GM18508 (cell line): ENCODE data around the gene BBS1.

Experiments
- ATAC-seq: cut with Tn5 transposase; IDR thresholded peaks from one replicate; pipeline ENCODE4 v1.9.1; 2021; ENCODE audit warnings: moderate number of reproducible peaks; ENCODE audit not compliant: insufficient read depth, unreplicated experiment

The BBS1 gene

GRCh38 chr11:66548041-66548440, 37.6 kb downstream of the BBS1 start:
- no peak for ATAC-seq

- no peak for ATAC-seq
These were observed 38.6 kb downstream of the BBS1 start for GRCh38 chr11:66548774-66549630.

DNA sequence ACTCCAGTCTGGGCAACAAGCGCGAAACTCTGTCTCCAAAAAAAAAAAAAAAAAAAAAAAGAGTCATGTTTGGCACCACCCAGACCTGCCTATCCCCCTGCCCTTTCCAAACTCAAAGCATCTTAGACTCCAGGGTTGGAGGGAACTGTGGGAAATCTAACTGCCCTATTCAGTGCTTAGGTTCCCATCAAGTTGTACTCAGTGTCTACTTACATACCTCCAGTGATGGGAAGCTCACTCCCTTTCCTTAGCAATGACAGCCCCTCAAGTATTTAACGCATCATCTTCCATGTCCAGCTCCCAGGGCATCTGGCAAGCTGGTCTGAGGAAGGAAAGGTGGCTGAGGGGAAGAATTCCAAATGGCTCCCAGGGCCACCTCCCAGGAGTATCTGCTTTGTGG, 39.3 kb downstream of the BBS1 start:
- no peak for ATAC-seq

DNA sequence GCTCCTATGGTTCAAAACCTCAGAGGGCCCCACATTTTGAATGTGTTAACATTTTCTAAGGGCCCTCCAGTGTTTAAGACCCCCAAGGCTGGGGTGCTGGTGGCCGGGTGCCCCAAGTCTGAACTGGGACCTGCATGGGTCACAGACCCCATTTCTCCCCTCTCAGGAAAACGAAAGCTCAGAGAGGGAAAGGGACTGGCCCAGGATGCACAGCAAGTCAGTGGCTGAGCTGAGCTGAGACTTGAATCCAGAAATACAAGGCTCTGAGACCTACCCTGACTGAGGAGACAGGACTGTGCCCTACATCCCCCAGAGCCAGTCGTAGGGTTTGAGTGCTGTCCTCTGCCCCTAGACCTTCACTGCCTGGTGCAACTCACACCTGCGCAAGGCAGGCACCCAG, 40.5 kb downstream of the BBS1 start:
- ATAC-seq = no peak

- ATAC-seq = no peak
These were observed 44.2 kb downstream of the BBS1 start for GRCh38 chr11:66554602-66555001.

DNA sequence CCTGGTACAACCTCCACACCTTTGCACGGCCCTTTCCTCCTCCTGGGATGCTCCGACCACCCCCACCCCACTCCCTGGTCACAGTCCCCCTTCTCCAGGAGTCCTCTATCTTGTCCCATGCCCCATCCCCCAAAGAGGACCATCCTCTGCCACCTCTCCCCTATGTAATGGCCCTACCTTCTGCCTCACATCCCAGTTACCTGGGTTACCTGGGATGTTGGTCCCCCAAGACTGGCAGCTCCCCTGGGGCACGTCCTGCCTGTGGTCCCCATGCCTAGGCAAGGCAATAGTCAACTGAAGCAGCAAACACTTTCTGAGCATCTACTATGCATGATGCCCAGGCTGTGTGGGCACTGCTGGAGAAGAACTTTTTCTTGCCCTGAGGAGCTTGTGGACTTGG, 45.0 kb downstream of the BBS1 start:
- ATAC-seq = no peak

- no peak for ATAC-seq
These were observed 45.7 kb downstream of the BBS1 start for GRCh38 chr11:66556086-66556485.

DNA sequence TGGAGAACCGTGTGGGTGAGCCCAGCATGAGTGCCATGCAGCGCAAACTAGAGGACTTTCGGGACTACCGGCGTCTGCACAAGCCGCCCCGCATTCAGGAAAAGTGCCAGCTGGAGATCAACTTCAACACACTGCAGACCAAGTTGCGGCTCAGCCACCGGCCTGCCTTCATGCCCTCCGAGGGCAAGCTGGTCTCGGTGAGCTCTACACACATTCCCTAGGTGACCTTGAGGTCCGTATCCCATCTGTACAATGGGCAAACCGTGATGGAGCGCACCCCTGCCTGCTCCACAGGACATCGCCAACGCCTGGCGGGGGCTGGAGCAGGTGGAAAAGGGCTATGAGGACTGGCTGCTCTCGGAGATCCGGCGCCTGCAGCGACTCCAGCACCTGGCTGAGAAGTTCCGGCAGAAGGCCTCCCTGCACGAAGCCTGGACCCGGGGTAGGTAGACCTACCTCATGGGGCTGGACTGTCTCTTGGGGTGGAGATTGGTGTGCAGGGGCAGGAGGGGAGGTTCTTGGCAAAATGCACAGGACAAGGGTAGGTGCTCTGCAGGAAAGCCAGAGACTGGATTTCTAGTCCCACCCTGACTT, 47.4 kb downstream of the BBS1 start:
- no peak for ATAC-seq

DNA sequence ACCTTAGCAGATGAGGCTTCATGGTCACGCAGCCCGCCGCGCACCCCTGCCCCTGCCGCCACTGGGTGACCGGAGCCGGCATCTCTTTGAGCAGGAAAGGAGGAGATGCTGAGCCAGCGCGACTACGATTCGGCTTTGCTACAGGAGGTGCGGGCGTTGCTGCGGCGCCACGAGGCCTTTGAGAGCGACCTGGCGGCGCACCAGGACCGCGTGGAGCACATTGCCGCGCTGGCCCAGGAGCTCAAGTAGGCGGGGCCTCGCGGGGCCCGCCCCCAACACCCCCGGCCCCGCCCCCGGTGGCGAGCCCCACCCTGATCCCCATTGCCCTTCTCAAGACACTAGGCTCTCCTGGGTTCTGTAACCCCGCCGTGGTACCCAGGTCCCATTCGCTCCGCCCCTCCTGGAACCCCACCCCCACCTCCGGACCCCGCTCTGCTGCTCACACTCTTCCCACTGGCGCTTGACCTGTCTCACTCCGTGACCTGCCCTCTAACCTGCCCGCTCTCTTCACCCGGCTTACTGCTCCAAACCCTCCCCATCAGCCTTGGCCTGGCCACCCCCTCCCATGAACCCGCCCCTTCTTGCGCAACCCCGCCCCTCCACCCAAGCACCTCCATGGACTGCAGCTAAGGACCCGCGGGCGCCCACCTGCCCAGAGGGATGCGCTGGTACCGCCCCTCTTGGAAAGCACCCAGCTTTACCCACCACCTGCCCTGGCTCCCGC, 48.9 kb downstream of the BBS1 start:
- no peak for ATAC-seq

GRCh38 chr11:66559866-66560676, 49.6 kb downstream of the BBS1 start:
- no peak for ATAC-seq

- ATAC-seq = no peak
These were observed 50.9 kb downstream of the BBS1 start for GRCh38 chr11:66561178-66561974.

DNA sequence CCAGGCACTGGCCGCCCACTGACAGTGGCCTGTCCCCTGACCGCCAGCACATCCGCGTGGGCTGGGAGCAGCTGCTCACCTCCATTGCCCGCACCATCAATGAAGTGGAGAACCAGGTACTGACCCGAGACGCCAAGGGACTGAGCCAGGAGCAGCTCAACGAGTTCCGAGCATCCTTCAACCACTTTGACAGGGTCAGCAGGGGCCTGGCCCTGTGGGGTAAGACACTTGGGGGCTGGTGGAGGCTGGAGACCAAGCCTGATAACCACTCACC, 51.5 kb downstream of the BBS1 start:
- no peak for ATAC-seq

GRCh38 chr11:66562275-66562674, 51.8 kb downstream of the BBS1 start:
- no peak for ATAC-seq

DNA sequence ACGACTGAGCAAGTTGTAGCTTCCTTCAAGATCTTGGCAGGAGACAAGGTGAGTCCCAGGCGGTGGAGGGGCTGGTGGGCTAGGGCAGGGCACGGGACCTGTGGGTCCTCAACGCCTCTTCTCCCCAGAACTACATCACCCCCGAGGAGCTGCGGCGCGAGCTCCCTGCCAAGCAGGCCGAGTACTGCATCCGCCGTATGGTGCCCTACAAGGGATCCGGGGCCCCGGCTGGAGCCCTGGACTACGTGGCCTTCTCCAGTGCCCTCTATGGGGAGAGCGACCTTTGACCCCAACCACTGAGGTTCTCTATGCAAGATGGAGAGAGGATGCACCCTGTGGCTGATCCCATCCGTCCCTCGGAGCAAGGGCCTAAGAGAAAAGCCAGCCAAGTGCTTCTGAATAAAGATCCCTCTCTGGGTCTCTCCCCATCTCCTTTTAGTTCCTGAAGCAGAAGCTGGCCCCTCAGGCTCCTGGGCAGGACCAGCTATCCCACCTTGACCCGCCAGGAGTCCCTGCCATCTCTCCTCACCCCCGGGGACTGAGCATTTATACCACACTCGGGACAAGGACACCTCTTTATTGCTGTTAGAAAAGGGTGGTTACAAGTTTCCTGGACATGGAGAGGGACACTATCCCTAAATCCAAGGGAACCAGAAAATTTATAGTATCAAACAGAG, 52.6 kb downstream of the BBS1 start:
- no peak for ATAC-seq

DNA sequence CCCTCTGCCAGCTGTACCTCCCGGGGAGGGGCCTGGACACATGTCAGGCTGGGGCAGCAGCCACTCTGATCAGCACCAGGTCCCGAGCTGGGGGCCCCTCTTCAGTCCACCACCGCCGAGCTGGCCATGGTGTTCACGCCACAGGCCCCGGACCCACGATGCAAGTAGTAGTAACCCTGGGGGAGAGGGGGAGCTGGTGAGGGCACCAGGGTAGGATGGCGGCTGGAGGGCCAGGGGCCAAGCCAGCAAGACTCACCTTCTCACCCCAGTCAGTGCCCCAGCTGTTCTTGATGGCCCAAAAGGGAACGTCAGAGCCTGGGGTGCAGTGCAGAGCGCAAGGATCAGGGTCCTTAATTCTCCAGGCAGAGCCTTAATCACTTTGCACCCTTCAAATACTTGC, 53.4 kb downstream of the BBS1 start:
- ATAC-seq = no peak

DNA sequence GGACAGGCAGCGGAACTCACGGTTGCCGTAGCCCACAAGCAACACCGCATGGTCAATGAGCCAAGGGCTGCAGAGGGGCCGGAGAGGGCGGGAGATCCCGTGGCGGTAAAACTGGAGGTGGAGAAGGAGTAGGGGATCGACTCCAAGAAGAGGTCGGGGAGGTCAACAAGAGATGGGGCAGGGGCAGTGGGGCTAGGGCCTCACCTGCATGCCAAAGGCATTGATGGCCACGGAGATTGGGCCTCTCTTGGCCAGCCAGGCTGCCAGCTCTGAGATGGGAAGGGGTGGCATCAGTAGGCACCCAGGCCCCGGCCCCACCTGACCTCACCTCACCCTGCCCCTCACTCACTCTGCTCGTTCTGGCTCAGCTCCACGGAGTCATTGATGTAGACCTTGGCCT, 54.1 kb downstream of the BBS1 start:
- no peak for ATAC-seq

DNA sequence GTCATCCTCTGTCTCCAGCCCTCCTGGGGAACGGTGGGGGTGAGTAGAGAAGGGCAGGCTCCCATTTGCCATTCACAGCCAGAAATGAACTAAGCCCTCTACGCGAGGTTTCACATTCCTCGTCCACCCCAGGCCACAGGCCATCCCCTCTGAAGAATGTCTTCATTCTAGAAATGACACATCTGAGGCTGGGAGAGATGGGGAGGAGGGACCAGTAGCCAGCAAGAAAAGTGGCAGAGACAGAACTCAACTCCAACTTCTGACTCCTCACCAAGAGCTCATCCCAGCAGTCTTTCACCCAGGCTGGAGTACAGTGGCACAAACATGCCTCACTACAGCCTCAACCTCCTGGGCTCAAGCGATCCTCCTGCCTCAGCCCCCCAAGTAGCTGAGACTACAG, 54.5 kb downstream of the BBS1 start:
- no peak for ATAC-seq

DNA sequence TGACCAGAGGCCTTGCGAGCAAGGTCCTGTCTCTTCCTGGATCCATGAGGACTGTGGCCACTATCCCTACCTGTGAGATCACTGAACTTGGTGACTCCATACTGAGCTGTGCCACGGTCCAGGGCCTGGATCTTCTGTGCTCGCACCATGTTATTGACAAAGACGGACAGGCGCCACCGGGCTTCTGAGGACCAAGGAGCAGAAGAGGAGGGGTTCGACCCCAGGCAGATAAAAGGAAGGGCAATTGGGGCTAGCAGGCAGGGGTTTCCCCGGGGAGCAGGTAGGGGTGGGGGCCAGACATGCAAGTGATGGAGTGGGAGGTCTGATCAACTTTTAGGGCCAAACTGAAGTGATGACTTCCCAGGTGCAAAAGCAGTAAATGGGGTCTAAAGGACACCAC, 55.8 kb downstream of the BBS1 start:
- no peak for ATAC-seq

DNA sequence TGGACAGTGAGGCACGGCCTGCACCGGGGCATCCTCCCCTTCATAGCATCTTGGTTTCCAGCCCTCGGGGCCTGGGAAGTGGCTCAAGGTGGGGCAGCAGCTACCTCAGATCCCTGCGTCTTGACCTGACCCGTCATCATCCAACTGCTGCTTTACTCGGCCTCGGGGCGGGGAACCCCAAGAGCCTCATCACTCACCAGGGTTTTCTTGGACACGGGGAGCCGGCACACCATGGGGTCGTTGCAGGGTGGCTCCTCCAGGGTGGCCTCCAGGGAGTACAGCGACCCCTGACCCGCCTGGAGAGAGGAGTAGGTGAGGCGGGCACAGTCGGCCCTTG, 57.3 kb downstream of the BBS1 start:
- no peak for ATAC-seq
